ENCODE results near the gene CLIC4.

DNA sequence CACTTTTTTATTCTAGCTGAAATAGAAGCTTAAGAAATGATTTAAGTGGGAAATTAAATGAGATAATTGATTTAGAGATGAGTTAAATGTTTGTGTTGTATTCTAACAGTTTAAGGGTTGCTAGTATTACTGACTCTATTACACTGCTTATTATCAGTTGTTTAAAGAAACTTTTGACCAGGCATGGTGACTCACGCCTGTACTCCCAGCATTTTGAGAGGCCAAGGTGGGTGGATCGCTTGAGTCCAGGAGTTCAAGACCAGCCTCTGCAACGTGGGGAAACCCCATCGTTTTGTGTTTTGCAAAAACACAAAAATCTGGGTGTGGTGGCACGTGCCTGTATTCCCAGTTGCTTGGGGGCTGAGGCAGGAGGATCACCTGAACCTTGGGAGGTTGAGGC is 14.2 kb downstream of the CLIC4 start:
- TF ChIP-seq, protein P1, sequence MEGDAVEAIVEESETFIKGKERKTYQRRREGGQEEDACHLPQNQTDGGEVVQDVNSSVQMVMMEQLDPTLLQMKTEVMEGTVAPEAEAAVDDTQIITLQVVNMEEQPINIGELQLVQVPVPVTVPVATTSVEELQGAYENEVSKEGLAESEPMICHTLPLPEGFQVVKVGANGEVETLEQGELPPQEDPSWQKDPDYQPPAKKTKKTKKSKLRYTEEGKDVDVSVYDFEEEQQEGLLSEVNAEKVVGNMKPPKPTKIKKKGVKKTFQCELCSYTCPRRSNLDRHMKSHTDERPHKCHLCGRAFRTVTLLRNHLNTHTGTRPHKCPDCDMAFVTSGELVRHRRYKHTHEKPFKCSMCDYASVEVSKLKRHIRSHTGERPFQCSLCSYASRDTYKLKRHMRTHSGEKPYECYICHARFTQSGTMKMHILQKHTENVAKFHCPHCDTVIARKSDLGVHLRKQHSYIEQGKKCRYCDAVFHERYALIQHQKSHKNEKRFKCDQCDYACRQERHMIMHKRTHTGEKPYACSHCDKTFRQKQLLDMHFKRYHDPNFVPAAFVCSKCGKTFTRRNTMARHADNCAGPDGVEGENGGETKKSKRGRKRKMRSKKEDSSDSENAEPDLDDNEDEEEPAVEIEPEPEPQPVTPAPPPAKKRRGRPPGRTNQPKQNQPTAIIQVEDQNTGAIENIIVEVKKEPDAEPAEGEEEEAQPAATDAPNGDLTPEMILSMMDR (optimal IDR thresholded peaks at IDR 0.05 in 1 of 3, IDR thresholded peaks at IDR 0.05 in 1 of 3, conservative IDR thresholded peaks at IDR 0.05 in 1 of 3; ENCODE audit: extremely low read depth in 1 of 3, insufficient read depth in 2 of 3, low read length in 3 of 3) = no peak
- TF ChIP-seq EZH2 (IDR thresholded peaks at IDR 0.05; ENCODE audit: low read length) = no peak

Data from keratinocyte (primary cell).